ENCODE measurements around the gene RAB4B.
"Not testable (repeated sequence)": the region's sequence is repeated elsewhere in the genome, so short reads cannot be mapped to it uniquely, and the experiment has no call there.

Gene RAB4B

GRCh38 chr19:40808021-40808325 is 29.9 kb downstream of the RAB4B start:
- H3K27ac ChIP-seq (ENCODE audit: low read depth, low read length) = no peak overlapping the region
- H3K4me1 ChIP-seq (ENCODE audit: insufficient read depth, low read length) = peaks cover 71% of the 10 kb centered on the region
- no peak overlapping the region for H3K9ac ChIP-seq (ENCODE audit: low read length)
- peaks cover 37% of the 10 kb centered on the region for H3K36me3 ChIP-seq (ENCODE audit: insufficient read depth, low read length)
- H3K9me3 ChIP-seq (ENCODE audit: low read length) = no peaks in the 10 kb centered on the region
- H3K4me3 ChIP-seq (ENCODE audit: low read depth in 1 of 2, low read length in 2 of 2) = no peak overlapping the region
- no peaks in the 10 kb centered on the region for H3K27me3 ChIP-seq (ENCODE audit: control insufficient read depth in 1 of 2, insufficient read depth in 2 of 2, low read length in 2 of 2)

DNA sequence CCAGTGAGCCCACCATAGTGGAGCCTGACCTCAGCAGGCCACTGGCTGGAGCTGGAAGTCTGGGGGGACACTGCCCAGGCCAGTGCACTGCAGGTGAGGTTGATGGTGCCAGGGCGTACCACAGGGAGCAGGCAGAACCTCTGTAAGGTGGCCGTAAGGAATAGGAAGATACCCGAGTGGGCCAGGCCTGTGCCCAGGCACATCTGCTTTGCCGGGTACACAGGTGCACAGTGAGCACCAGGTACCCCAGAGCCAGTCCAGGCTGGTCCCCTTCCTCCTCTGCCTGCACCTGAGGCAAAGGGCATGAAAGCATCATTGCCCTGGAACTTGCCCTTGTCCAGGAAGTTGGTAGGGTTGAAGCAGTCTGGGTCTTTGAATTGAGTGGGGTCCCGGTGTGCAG is 30.4 kb downstream of the RAB4B start:
- no peaks in the 10 kb centered on the region for H3K27me3 ChIP-seq (ENCODE audit: control insufficient read depth in 1 of 2, insufficient read depth in 2 of 2, low read length in 2 of 2)
- H3K4me1 ChIP-seq (ENCODE audit: insufficient read depth, low read length) = peaks cover 69% of the 10 kb centered on the region
- no peak overlapping the region for H3K27ac ChIP-seq (ENCODE audit: low read depth, low read length)
- peaks cover 37% of the 10 kb centered on the region for H3K36me3 ChIP-seq (ENCODE audit: insufficient read depth, low read length)
- no peak overlapping the region for H3K4me3 ChIP-seq (ENCODE audit: low read depth in 1 of 2, low read length in 2 of 2)
- H3K9ac ChIP-seq (ENCODE audit: low read length) = no peak overlapping the region
- H3K9me3 ChIP-seq (ENCODE audit: low read length) = no peaks in the 10 kb centered on the region

DNA sequence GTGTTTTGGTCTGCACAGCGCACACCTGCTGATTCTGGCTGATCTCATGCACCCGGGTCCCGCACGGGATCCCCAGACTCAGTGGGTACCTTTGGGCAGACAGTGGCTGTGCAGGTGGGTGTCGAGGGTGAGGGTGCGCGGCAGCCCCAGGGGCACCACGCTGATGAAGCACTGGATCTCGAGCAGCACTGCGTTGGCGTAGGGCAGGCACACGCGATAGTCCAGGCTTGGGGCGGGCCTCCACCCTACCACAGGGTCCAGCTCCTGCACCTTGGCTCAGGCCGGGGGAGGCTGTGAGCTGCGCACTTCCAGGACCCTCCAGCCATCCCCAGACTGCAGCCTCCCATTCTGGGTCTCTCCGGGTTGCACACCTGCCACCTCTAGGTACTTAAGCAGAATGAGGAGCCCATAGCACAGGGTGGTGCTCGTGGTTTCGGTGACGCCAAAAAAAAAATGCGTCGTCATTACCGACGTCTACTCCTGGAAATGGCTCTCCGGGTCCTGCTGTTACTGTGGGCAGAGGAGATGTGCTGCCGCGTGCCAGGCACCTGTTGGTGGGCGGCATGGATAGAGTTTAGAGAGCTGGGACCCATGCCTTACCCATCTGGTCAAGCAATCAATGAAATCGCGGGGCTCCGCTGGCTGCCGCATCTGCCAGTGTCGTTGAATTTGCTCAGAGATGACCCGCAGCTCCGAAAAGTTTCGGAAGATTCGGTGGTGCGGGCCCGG is 31.5 kb downstream of the RAB4B start:
- no peak overlapping the region for H3K9ac ChIP-seq (ENCODE audit: low read length)
- no peaks in the 10 kb centered on the region for H3K27me3 ChIP-seq (ENCODE audit: control insufficient read depth in 1 of 2, insufficient read depth in 2 of 2, low read length in 2 of 2)
- peaks cover 27% of the 10 kb centered on the region for H3K36me3 ChIP-seq (ENCODE audit: insufficient read depth, low read length)
- peak overlapping the region in 1 of 2 donors; percentile 53 for H3K4me3 ChIP-seq (ENCODE audit: low read depth in 1 of 2, low read length in 2 of 2)
- peaks cover 58% of the 10 kb centered on the region for H3K4me1 ChIP-seq (ENCODE audit: insufficient read depth, low read length)
- H3K27ac ChIP-seq (ENCODE audit: low read depth, low read length) = no peak overlapping the region
- H3K9me3 ChIP-seq (ENCODE audit: low read length) = no peaks in the 10 kb centered on the region

DNA sequence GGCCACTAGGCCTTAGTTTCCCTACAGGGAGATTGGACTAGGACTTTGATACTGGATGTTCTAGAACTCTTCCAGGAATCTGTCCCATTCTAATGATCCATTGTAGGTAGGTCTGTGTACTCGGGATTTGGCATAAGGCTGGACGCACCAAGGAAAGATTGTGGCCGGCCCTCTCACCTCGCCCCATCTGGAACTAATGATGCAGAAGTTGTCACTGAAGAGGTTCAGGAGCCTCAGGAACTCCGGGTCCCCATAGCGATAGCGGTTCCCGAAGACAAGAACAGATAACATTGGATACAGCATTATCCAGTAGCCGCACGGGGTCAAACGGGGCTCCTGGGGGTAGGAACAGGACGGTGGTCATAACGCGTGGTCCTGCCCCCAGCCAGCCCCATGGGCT is 32.1 kb downstream of the RAB4B start:
- H3K4me3 ChIP-seq (ENCODE audit: low read depth in 1 of 2, low read length in 2 of 2) = peak overlapping the region in 1 of 2 donors; percentile 53
- H3K4me1 ChIP-seq (ENCODE audit: insufficient read depth, low read length) = peaks cover 52% of the 10 kb centered on the region
- no peaks in the 10 kb centered on the region for H3K27me3 ChIP-seq (ENCODE audit: control insufficient read depth in 1 of 2, insufficient read depth in 2 of 2, low read length in 2 of 2)
- H3K27ac ChIP-seq (ENCODE audit: low read depth, low read length) = peak overlapping the region; percentile 49
- H3K9me3 ChIP-seq (ENCODE audit: low read length) = no peaks in the 10 kb centered on the region
- H3K9ac ChIP-seq (ENCODE audit: low read length) = no peak overlapping the region
- H3K36me3 ChIP-seq (ENCODE audit: insufficient read depth, low read length) = peaks cover 23% of the 10 kb centered on the region

- H3K9me3 ChIP-seq (ENCODE audit: low read length); H3K27me3 ChIP-seq (ENCODE audit: control insufficient read depth in 1 of 2, insufficient read depth in 2 of 2, low read length in 2 of 2); H3K9ac ChIP-seq (ENCODE audit: low read length): not testable (repeated sequence)
- Histone ChIP-seq H3K27ac (ENCODE audit: low read depth, low read length) (peak overlapping the region; percentile 68), H3K4me1 (ENCODE audit: insufficient read depth, low read length) (peaks cover 45% of the 10 kb centered on the region), H3K36me3 (ENCODE audit: insufficient read depth, low read length) (peaks cover 23% of the 10 kb centered on the region), H3K4me3 (ENCODE audit: low read depth in 1 of 2, low read length in 2 of 2) (peak overlapping the region in 1 of 2 donors; percentile 53)
These were observed 32.8 kb downstream of the RAB4B start for GRCh38 chr19:40810649-40811408.

DNA sequence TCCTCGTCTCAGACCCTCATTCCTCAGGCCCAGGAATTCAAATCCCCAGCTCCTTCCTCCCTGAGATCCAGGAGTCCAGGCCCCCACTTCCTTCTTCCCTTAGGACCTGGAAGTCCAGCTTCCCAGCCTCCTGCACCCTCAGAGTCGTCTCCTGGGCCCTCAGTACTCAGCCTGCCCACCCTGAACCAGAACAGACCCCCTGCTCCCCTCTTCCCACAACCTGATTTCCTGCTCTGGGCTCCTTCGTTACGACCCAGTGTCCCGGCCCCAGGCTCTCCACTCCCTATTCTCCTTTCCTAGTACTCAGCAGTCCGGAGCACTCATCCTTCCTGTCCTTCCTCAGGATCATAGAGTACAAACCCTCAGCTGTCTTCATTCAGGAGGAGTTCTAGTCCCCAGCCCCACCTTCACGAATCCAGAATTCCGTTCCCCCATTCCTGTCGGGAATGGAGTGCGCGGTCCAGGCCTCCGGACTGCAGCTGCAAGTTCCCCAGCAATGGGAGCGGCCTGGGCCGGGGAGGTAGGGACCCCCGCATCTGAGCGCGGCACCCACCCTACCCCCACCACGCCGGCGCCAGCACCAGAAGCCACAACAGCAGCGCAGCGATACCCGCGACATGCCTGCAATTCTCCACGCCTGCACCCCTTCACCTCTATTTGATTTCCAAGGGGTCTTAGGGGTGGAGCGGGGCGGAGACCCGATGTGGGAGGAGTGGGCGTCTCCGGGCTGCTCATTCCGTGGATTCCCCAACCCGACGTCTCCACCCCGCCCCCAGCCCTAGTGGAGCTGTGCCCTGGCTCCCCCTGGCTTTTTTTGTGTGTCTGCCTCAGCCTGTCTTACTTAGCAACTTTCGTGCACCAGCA is 33.7 kb downstream of the RAB4B start:
- H3K4me1 ChIP-seq (ENCODE audit: insufficient read depth, low read length) = peaks cover 37% of the 10 kb centered on the region
- H3K36me3 ChIP-seq (ENCODE audit: insufficient read depth, low read length) = peaks cover 23% of the 10 kb centered on the region
- H3K27me3 ChIP-seq (ENCODE audit: control insufficient read depth in 1 of 2, insufficient read depth in 2 of 2, low read length in 2 of 2) = no peaks in the 10 kb centered on the region
- H3K9me3 ChIP-seq (ENCODE audit: low read length) = no peaks in the 10 kb centered on the region
- H3K4me3 ChIP-seq (ENCODE audit: low read depth in 1 of 2, low read length in 2 of 2) = peak overlapping the region in 1 of 2 donors; percentile 53
- no peak overlapping the region for H3K9ac ChIP-seq (ENCODE audit: low read length)
- H3K27ac ChIP-seq (ENCODE audit: low read depth, low read length) = peak overlapping the region; percentile 68

DNA sequence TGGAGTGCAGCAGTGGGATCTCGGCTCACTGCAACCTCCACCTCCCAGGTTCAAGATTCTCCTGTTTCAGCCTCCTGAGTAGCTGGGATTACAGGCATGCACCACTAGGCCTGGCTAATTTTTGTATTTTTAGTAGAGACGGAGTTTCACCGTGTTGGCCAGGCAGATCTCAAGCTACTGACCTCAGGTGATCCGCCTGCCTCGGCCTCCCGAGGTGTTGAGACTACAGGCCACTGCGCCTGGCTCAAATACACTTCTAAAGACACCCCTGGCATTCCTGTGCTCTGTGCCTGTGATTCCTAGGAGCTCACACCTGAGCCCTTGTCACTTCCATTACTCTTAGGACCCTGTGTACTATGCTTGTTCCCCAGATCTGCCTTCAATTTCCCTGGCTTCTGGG is 34.5 kb downstream of the RAB4B start:
- H3K27me3 ChIP-seq (ENCODE audit: control insufficient read depth in 1 of 2, insufficient read depth in 2 of 2, low read length in 2 of 2); H3K9ac ChIP-seq (ENCODE audit: low read length); H3K4me3 ChIP-seq (ENCODE audit: low read depth in 1 of 2, low read length in 2 of 2); H3K9me3 ChIP-seq (ENCODE audit: low read length): not testable (repeated sequence)
- Histone ChIP-seq H3K4me1 (ENCODE audit: insufficient read depth, low read length) (peaks cover 29% of the 10 kb centered on the region), H3K27ac (ENCODE audit: low read depth, low read length) (peak overlapping the region; percentile 13), H3K36me3 (ENCODE audit: insufficient read depth, low read length) (peaks cover 22% of the 10 kb centered on the region)

DNA sequence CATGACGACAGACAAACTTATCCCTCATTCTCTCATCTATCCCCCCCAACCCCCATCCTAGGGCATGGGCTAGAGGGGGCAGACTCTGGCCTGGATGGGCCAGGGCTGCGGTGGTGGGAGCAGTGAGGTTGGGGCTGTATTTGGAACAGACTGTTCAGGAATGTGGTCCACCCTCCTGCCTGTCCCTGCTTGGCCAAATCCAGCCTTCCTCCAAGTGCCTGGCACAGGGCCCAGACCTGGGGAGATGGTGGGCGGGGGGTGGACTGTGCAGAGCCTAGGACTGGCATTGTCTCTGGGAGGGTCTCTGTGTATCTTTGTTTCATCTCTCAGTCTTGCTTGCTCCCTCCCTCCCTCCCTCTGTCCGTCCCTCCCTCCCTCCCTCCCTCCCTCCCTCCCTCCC is 35.1 kb downstream of the RAB4B start:
- H3K9ac ChIP-seq (ENCODE audit: low read length) = no peak overlapping the region
- no peaks in the 10 kb centered on the region for H3K27me3 ChIP-seq (ENCODE audit: control insufficient read depth in 1 of 2, insufficient read depth in 2 of 2, low read length in 2 of 2)
- peak overlapping the region; percentile 13 for H3K27ac ChIP-seq (ENCODE audit: low read depth, low read length)
- H3K4me1 ChIP-seq (ENCODE audit: insufficient read depth, low read length) = peaks cover 29% of the 10 kb centered on the region
- H3K9me3 ChIP-seq (ENCODE audit: low read length) = no peaks in the 10 kb centered on the region
- H3K4me3 ChIP-seq (ENCODE audit: low read depth in 1 of 2, low read length in 2 of 2) = no peak overlapping the region
- H3K36me3 ChIP-seq (ENCODE audit: insufficient read depth, low read length) = peaks cover 16% of the 10 kb centered on the region

DNA sequence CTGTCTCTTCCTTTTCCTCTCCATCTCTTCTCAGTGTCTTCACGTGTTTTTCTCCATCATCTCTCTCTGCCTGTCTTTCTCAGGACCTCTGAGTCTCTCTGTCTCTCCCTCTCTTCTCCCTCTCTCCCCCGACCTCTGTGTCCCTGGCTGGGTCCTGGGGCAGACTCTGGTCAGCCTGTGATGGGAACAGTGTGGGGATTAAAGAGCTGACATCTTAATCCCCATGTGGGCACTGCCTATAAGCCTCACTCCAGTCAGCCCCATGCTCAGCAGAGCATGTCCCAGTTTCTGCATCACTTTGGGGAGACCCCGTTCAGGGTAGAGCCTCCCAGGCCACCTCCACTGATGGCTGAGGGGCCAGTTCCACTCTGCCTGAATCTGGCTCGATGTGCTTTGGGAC is 37.2 kb downstream of the RAB4B start:
- H3K27ac ChIP-seq (ENCODE audit: low read depth, low read length) = no peak overlapping the region
- H3K4me1 ChIP-seq (ENCODE audit: insufficient read depth, low read length) = peaks cover 25% of the 10 kb centered on the region
- H3K9me3 ChIP-seq (ENCODE audit: low read length) = no peaks in the 10 kb centered on the region
- no peaks in the 10 kb centered on the region for H3K36me3 ChIP-seq (ENCODE audit: insufficient read depth, low read length)
- H3K27me3 ChIP-seq (ENCODE audit: control insufficient read depth in 1 of 2, insufficient read depth in 2 of 2, low read length in 2 of 2) = no peaks in the 10 kb centered on the region
- no peak overlapping the region for H3K9ac ChIP-seq (ENCODE audit: low read length)
- H3K4me3 ChIP-seq (ENCODE audit: low read depth in 1 of 2, low read length in 2 of 2) = no peak overlapping the region

DNA sequence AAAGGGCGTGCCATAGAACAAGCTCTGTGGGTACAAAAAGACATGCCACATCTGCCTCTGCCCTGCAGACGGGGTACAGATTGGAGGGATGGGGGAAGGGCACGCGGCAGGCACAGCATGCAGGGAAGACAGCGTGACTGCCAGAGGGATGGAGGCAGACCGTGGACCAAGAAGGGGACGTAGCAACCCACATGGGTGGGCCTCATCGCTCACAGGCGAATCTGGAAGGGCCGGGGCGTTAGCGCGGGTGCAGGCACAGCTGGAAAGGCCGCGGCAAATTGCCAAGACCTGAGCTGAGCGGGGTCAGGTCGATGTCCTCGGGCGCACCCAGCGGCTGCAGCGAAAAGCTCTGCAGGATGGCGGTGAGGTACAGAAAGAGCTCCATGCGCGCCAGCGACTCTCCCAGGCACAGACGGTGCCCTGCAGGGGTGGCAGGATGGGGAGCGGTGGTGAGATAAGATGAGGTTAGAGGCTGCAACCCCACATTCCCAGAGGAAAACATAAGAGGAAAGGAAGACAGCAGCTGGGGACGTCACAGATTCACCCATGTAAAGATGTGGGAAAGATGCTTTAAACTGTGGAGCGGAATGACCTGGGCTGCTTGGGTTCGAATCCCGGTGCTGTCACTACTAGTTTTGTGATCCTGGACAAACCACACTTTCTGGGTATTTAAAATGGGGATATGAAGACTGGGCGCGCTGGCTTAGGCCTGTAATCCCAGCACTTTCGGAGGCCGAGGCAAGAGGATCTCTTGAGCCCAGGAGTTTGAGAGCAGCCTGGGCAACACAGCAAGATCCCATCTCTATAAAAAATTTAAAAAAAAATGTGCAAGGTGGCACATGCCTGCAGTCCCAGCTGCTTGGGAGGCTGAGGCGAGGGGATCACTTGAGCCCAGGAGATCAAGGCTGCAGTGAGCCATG is 40.7 kb downstream of the RAB4B start:
- H3K36me3 ChIP-seq (ENCODE audit: insufficient read depth, low read length); H3K9ac ChIP-seq (ENCODE audit: low read length); H3K9me3 ChIP-seq (ENCODE audit: low read length); H3K27me3 ChIP-seq (ENCODE audit: control insufficient read depth in 1 of 2, insufficient read depth in 2 of 2, low read length in 2 of 2): not testable (repeated sequence)
- Histone ChIP-seq H3K27ac (ENCODE audit: low read depth, low read length) (peak overlapping the region; percentile 58), H3K4me3 (ENCODE audit: low read depth in 1 of 2, low read length in 2 of 2) (peak overlapping the region in 1 of 2 donors; percentile 41), H3K4me1 (ENCODE audit: insufficient read depth, low read length) (peaks cover 17% of the 10 kb centered on the region)

Data from muscle layer of colon (tissue), 2 donors.